Hematopoietic multipotent progenitor cell treated with erythropoietin and hydrocortisone succinate and interleukin-3 and kit ligand, for 4 days (in vitro differentiated cells): ENCODE data around the gene C17orf113.

Source experiments
- DNase-seq: peaks from one replicate; pipeline ENCODE4 v3.0.0-alpha.2; 2015

The C17orf113 gene

DNA sequence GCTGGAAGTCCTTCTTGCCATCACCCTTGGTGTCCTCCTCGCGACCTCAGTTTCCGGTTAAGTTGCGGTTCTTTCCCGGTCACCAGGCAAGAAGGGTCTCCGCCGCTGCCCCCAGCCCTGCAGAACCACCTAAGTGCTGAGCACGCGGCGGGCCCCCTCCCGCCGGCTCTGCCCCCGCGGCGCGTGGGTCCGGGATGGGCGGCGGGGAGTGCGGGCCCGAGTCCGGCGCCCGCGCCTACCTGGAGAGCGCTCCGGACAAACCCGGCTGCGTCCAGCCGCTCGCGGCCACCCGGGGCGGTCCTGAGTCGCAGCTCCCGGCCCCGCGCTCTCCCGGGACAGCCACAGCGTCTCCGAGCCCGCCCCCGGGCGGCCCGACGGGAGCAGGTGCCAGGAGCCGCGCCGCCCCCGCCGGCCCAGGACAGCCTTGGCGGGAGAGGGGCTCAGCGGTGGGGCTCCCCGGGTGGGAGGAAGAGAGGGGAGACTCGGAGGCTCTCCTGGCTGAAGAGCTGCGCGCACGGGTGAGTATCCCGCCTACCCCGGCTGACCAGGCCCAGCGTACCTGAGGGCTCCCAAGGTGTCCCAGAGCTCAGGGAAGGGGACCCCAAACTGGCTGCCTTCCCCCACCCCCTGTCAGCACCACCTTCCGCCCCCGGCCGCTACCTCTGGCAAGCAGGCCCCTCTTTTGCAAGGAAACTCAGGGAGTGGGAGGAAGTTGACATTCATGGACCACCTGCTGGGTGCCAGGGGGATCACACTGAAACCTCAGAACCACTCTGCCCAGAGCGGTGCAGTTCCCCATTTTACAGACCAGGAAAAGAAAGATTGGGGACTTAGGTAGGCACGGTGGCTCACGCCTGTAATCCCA lies 22.2 kb upstream of the C17orf113 start:
- DNase-seq, result peak; percentile 57

DNA sequence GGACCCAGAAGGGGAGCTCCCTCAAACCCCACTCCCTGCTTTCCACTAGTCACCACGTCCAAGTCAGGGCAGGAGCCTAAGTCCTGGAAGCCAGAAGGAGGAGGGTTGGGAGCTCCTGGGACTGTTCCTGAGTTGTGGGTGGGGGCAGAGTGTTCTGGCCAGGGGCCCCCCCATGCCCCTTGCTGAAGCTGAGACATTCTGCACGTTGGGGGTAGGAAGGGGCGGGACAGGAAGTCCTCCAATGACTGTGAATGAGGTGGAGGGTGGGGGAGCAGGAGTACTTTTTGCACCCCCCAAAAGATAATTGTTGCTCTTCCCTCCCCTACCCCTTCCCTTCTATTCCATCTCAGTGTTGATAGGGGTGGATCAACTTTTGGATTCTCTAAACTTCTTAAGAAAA lies 21.4 kb upstream of the C17orf113 start:
- DNase-seq, result peak; percentile 24

DNA sequence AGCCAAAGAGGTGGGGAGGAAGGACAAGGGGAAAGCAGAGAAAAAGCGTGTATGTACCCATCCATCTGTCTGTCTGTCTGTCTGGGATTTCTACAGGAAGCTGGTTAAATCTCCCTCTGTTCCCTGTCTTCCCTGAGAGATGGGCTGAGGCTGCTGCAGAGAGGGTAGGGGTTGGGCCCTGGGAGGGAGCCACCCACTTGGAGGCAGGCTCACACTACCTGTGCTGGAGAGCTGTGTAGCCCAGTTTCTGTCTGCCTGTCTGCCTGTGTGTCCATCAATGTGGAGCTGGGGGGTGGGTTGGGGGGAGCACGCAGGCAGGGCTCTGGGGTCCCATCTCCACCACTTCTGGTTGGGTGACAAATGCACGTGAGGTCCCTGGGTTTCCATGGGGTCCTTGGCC lies 18.6 kb upstream of the C17orf113 start:
- no peak for DNase-seq

DNA sequence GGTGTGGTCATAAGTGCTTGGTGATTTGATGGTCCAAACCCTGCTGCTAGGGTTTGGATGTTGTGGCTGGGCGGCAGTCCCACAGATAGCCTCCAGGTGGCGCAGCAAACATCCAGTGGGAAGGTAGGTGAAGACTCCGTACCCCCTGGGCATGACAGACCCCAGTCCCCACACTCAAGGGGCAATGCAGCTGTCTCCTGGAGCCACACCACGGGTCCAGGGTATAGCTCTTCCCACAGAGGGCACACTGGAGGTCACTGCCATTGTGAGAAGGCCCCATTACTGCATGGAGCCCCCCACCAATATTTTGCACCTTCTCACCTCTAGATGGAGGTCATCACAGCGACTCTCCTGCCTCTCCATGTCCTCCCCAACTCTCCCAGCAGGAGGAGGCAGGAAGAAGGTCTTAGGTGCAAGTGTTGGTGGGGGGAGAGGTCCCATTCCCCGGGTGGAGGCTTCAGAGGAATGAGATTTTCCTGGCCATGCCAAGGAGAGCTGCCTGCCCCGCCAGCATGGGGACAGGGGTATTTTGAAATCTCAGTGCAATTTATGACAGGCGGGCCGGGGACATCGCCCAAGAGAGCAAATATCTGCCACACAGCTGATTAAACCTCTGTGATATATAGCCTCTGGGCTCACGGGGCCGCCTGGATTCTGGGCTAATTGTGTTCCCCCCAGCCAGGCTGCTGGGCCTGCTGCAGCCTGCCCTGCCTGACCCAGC lies 17.1 kb upstream of the C17orf113 start:
- peak; percentile 78 for DNase-seq

DNA sequence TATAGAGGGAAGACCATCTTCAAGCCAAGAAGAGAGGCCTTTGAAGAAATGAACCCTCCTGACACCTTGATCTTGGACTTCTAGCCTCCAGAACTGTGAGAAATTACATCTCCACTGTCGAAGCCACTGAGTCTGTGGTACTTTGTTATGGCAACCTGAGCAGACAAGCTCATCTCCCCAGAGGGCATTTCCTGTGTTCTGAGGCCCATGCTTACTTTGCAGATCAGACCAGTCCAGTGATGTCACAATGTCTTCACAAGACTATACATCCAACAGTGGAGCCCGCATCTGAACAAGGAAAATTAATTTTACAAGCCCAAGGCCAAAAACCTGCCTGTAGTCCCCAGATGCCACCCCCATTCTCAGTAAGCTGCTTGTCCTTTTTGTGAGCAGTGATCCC lies 14.8 kb upstream of the C17orf113 start:
- DNase-seq, result no peak

DNA sequence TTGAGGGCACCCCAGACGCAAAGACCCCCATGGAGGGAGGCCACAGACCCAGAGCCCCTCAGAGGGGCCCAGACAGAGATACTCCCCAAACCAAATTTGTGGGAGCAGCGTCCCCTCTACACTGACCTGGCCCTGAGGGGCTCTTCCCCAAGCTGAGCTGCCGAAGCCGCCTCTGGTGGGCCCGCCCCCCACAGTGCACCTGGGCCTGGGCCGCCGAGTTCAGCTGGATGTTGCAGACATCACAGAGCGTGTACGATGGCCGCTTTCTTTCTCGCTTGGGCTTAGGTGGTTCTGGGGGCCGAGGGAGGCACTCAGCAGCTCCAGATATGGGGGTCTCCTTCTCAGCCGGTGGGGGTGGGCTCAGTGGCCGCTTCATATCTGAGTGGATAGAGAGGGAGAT lies 12.3 kb upstream of the C17orf113 start:
- DNase-seq, result no peak

DNA sequence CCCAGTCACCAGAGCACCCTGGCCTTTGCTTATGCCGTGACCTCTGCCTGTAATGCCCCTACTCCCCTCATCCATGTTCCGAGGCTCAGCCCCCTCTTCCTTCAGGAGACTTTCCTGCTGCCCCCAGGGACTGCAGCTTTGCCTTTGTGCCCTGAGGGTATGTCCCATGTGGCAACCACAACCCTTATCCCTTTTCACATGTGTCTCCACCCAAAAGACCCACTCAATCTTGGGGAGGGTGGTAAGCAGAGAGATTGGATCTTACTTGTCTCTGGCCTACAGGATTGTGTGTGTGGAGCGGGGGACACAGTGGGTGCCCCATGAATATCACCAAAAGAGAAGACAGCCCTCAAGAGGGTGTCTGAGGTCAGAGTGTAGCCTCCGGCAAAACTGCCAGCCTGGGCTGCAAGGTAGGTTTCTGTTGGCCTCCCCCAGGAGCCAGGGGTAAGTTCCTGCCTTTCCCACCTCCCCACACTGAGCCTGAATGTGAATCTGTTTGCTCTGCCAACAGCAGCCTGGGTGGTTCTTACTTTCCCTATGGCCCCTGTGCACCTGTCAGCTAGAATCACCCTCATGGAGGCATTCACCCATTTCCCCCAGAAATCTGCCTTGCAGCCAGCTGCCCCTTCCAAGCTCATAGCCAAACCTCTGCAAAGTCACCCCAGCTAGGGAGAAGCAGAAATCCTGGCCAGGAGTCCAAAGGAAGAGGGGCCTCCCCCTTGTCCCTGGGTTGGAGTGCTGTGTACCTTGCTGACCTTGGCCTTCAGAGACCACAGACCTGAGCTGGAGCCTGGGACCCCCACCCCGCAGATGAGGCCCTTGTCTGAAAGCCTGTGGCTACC lies 11.5 kb upstream of the C17orf113 start:
- DNase-seq, result peak; percentile 81

DNA sequence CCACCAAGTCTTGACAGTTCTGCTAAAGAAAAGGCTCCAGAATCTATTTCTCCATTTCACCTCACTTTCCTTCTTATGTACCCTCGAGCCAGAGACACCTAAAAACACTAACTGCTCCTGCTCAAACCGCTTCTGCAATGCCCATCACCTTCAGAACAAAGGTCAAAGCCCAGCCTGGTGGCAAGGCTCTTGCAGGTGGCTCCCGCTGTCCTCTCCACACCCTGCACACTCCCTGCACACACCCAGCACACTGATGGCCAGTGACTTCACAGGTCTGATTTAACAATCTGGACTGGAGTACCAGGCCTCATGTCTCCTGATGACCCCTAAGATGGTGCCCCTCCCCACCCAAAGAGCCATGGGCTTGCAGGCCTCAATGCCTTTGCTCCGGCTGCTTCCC lies 9.8 kb upstream of the C17orf113 start:
- no peak for DNase-seq

DNA sequence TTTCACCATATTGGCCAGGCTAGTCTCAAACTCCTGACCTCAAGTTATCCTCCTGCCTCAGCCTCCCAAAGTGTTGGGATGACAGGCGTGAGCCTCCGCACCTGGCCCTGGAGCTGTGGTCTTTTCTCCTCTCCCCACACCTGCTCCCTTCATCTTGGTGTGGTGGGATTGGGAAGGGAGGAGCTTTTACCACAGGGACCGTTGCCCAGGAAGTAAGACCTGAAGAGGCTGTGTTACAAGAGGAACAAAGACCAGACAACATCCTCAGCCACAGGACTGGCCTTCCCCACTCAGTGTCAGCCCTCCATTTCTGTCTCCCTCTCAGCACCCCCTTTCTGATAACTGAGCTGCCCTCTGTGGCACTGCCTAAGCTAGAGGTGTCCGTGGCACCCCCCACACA lies 9.4 kb upstream of the C17orf113 start:
- DNase-seq, result no peak

DNA sequence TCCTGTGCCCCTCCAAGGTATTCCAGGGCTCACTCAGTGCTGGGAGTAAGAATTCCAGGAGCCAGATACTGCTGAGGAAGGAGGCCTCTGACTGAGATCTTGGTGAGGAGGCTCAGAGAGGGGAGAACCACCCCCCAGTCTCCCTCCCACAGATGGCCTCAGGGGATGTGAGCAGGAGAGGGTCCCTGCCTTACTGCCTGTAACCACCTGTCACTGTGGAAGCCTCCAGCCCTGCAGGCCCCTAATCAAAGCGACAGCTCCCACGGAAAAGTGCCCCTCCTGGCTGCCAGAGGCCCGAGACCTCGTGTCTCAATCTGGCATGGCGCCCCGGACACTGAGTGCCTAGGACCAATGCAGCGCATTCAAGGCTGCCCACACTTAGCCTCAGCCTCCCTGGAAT lies 7.7 kb upstream of the C17orf113 start:
- no peak for DNase-seq

DNA sequence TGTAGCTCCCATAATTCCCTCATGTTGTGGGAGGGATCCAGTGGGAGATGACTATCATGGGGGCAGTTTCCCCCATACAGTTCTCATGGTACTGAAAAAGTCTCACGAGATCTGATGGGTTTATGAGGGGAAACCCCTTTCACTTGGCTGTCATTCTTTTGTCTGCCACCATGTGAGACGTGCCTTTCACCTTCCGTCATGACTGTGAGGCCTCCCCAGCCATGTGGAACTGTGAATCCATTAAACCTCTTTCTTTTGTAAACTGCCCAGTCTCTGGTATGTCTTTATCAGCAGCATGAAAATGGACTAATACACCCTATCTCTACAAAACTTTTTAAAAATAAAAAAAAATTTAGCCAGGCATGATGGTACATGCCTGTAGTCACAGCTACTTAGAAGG lies 6.2 kb upstream of the C17orf113 start:
- no peak for DNase-seq

DNA sequence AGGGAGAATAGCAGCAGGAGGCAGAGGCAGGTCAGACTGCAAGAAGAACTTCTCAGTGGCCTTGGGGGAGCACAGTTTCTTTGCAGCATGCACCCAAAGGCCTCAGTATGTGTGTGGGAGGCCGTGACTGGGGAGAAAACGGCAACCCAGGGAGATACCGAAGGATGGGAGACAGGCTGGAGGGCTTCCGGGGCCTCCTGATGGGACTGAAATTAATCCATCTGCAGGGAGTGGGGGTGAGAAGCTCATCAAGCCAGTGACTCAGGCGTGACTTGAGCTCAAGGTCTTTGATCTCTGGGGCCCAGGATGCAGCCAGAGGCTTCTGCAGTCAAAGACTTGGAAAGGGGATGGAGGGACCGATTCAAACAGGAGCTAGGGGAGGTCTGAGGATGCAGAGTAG lies 5.1 kb upstream of the C17orf113 start:
- no peak for DNase-seq

DNA sequence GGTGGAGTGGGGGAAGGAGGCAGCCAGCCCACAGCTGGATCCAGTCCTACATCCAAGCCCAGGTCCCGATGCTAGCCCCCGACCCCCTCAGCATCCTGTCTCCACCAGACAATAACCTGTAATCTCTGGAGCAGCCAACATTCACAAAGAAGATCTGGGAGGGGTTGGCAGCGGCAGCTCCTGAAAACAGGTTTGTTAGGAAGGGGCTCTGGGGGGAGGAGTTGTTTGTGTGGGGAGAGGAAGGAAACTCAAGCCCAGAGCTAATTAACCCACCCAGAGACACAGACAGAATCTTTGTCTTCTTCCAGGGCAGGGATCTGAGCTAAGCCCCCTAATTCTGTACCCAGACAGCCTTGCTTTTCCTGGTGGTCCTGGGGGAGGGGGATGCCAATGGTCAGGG lies 4.6 kb upstream of the C17orf113 start:
- DNase-seq, result no peak

DNA sequence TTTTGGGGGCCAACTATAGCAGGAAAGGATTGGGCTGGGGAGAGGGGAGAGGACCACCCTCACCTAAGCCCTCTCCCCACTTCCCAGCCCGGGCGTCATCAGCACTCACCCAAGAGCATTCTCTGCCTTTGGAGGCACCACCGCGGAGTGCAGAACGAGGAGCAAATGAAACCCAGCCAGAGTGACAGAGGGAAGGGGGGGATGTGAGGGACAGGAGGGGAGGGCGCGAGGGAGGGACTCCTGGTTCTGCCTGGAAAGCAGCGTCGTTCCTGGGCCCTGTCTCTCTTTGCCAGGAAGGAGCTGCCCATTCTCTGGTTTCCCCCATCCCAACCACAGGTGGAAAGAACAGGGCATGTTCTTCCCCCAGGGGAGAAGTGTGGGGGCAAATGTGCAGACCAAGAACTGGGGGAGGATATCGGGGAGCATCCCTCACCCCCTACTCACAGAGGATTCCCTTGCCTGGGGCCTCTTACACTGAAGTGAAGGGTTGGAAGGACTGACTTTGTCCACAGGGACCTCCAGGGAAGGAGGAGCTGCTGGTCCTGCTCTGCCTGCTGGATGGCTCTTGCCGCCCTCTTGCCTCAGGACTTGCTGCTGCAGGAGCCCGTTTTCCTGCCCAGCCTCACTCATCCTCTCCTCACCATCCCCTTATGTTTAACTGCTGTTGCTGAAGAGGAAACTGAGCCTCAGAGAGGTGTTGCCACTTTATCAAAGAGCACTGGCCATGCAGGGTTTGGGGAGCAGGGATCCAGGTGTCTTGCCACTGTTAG lies 3.5 kb upstream of the C17orf113 start:
- no peak for DNase-seq

DNA sequence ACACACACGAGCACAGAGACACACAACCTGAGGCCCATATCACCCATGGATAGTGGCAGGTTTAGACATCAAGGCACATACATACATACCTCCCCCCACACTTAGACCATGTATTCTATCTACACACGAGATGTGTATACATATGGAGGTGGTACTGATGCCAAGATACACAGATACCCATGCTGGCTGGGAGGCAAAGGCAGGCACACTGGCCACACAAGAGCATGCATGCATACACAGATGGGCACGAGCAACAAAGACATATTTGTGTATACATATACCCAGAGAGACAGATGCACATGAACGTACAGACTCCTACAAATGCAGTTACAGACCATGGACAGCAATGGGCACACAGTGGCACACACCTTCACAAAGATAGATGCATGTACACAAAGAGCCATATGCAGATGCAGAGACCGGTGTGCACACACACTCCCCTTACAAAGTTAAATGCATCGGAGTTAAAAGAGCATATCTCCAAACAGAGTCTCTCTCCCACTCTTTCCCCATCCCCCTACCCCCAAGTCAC lies 2.0 kb upstream of the C17orf113 start:
- no peak for DNase-seq

DNA sequence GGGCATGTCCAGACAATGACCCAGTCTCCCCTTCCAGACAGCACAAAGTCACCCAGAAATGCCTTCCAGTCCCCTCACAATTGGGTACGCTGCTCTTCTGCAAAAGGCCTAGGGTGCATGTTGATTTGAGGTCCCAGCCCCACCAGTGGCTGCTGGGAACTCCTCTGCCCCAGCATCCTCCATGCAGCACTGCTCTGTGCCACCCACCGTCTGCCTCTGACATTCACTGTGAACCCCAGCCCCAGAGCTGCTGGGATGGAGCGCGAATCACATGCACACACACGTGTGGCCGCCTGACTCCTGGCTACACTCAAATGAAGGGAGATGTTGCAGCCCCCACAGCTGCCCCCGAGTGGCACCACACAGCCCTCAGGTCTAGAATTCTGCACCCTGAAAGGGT lies 1.2 kb upstream of the C17orf113 start:
- no peak for DNase-seq

DNA sequence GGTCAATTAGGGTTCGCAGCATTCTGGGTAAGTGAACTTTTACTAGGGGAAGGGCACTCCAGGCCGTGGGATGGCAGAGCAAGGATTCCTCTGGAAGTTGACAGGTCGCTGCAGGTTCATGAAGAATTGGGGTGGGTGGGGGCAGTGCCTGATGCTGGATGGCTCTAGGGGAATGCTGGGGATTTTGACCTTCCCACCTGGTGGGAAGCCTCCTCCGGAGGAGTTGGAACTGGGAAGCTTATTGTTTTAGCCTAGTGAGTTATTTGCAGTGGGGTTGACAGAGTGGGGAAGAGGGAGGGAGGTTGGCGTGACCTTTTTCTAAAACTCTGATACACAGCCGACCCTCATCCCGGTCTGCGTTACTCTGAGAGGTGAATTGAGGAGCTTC lies 606 bp upstream of the C17orf113 start:
- no peak for DNase-seq

DNA sequence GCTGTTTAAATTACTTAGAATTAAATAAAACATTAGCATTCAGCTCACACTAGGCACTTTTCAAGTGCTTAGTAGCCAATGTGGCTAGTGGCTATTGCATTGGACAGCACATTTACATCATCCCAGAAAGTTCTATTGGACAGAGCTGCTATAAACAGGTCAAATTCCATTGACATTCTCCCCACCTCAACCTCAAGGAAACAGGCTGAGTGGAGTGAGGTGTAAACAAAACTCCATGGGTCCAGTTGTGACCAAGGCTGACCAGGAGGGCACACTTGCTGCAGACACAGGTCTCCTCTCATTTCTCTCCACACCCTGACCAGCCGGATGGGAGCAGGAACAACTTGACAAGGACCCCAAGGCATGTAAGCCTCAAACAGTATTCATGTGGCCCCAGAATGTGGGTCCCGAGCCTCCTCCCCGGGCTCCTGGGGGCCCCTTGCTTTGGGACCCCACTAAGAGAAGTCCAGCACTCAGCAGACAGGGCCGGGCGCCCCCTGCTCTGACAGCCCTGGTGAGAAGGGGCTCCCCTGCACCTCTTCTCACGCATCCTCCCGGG lies 488 bp downstream of the C17orf113 start:
- no peak for DNase-seq

DNA sequence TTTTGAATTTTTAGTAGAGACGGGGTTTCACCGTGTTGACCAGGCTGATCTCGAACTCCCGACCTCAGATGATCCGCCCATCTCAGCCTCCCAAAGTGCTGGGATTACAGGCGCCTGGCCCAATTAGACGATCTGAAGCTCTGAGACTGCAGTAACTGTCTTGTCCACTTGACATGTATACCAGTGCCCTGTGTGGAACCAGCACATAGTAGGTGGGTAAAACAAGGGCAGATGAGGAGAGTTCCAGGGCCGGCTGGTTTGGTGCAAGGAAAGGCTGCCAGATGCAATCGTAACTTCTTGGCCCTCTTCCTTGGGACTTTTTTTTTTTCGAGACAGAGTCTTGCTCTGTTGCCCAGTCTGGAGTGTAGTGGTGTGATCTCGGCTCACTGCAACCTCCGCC lies 3.1 kb downstream of the C17orf113 start:
- no peak for DNase-seq

DNA sequence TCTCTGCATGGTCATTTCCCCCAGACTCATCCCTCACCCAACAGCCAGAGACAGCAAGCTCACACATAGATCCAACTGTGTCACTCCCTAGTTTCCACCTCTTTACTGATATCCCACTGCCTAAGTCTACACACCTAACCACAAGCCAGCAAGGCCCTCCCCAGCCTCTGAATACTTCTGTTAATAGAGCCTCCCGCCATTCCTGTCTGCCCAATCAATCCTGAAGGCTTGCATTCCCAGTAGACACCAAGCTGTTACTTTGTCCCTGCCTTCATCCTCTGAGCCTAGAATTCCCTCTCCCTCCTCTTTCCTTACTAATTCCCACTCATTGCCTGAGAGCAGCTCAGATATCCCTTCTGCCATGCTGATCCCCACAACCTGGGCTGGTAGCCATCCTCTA lies 4.7 kb downstream of the C17orf113 start:
- no peak for DNase-seq

DNA sequence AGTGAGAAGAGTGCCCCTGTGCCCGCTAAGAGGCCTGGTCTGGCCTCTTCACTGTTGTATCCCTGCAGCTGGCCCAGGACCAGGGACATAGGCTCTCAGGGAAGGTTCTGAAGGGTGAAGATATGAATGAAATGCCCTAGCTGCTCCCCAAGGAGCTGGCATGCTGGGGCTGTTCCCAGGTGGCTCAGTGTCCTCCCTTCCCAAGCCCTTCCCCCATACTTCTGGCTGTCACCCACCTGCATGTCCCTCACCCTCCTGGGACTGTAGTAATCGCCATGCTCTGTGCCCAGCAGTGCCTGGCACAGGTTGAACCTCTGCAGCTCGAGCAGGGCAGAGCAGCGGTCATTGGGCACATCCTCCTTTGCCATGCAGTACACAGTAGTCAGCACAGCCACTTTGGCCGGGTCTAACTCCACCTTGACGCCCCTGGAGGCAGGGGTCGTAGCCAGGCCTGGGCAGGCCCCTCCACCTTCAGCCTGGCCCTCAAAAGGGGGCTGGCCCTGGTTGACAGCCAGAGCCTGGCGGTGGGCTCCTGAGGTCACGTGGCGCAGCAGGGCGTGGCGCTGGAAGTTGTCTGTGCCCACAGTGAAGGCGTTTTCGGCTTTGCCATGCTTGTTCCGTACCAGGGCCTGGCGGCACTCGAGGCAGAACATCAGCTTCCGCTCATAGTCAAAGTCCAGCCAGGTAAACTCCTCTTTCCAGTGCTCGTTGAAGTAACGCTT lies 7.6 kb downstream of the C17orf113 start:
- no peak for DNase-seq

DNA sequence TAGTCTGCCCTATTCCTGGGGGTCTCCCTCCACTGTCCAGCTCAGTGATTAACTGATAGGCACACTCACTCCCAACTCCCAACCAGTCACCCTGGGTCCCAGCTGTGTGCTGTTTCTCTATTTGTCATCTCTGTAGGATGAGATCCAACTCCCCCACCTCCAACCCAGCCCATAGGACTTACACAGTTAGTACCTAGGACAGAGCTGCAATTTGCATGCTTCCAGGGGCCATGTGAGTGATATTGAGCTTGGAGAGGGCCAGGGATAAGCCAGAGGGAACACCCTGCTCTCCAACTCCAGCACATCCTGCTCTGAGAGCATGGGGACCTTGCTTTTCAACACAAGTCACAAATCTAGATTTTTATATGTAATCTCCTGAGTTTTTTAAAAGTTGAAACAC lies 8.8 kb downstream of the C17orf113 start:
- no peak for DNase-seq
